Right hindlimb (tissue), 1 donor: ENCODE data around the gene EXOC2.
"Not testable (repeated sequence)": the region's sequence is repeated elsewhere in the genome, so short reads cannot be mapped to it uniquely, and the experiment has no call there.

Experiments used
- DNase-seq: peaks from one replicate; pipeline ENCODE4 v3.0.0-alpha.2; 2018

Gene EXOC2

DNA sequence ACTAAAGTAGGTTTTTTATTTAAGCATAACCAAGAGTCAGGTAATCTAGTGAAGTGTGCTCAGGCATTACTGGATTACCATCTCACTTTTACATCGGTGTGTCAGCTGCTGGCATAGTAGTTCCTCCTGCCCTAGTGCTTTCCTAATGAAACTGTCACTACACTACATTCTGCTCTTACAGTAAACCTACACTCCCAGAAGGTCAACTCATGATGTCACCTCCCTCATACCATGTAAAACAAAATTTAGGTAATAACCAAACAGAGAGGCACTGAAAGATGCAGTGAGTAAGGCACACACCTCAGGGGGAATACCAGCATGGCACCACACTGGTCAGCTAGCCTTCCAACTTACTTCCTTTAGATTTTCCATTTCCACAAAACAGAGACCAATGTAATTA, 59.3 kb downstream of the EXOC2 start:
- DNase-seq: no peak

DNA sequence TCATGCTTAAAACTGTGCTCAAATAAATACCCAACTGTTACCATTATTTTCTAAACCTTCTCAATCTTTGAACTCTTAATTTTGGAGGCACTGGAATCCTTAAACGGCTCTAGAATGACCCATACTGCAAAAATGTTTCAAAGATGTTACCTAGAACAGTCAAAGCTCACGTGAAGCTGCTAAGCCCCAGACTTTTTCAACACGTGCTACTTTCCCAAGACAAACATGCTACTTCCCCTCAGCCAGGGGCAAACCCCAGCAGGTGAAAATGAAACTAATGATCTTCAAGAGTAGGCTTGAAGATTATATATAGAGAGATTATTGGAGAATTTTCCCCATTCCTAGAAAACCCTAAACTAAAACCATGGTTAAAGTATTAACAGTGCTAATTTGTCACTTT, 64.2 kb downstream of the EXOC2 start:
- no peak for DNase-seq

DNA sequence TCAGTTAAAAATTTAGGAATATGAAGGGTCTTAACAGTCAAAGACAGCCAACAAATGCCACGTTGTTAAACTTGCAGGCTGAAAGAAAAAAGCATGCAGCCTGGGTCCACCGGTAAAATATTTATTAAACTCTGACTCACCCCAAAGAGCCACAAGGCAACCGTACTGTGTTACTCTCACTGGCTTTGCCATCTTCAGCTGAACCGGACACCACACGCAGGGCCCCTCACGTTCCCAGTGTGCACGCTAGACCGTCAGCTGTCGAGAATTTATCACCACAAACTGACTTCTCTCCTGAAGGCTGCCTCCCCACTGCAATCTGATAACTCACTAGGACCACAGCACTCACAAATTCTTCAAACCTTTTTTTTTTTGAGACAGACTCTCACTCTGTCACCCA, 66.7 kb downstream of the EXOC2 start:
- DNase-seq: peak; percentile 51

DNA sequence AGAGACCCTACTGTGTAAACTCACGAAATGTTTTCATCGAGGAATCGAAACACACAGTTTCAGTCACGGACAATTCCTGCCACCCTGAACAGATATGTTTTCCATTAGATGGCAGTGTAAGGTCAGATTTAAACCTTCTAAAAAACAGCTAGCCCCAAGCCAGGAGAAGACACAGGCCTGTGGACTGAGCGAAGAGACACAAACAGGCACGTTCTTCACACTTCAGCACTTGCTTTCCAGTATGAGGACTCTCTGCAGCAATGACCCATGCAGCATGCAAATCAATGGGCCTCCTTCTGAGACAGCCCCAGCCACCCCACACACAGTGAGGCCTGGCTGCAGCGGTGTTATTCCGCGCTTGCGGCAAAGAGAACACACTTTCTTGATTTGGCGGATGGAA, 68.0 kb downstream of the EXOC2 start:
- no peak for DNase-seq

DNA sequence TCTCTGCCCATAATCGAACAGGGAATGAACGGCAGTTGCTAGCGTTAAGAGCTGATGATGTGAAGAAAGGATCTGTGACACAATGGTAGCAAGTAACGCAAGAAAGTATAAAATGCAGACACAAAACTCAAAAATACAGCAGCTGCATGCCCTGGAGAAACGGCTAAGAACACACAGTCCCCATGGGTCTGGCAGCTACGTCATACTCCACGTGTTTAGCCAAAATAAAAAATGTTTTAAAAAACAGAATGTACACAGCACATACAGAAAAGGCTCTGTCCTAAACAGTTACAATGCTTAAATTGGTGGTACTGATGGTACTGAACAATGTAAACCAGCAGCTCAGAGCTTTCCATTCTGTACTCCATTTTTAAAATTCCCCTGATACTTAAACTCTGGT, 70.5 kb downstream of the EXOC2 start:
- no peak for DNase-seq

DNA sequence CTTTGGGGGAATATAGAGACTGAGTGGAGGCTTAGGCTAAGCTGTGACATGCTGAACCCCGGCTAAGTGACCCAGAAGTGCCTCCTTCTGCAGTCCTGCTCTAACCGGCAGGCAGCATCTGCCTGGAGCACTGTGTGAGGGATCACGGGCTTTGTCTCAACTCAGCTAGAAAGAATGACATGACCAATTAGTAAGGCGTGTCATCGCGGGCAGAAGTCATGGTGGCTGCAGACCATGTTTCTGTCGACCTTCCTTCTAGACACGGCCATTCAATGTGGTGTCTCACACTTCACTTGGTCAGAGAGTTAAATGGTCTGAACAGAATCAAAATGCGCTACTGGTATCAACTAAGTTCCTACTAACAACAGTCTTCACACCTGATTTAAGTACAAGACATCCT, 71.0 kb downstream of the EXOC2 start:
- DNase-seq: no peak

DNA sequence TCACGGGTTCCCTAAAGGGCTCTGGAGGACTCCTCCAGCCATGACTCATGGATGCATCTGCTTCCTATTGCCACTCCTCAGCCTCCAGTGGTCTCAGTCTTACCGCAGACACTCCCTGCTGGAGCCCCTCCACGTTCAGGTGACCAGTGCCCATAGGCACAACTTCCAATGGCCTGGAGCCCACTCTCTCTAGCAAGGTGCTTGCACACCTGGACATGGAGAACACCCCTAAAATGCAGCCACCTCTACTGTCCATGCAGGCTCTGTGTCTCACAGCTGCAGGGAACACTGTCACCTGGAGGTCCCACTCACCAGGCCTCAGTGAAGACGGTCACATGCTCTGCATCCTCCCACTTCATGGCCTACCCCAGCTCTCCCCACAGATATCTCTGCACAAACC, 72.0 kb downstream of the EXOC2 start:
- DNase-seq: no peak

DNA sequence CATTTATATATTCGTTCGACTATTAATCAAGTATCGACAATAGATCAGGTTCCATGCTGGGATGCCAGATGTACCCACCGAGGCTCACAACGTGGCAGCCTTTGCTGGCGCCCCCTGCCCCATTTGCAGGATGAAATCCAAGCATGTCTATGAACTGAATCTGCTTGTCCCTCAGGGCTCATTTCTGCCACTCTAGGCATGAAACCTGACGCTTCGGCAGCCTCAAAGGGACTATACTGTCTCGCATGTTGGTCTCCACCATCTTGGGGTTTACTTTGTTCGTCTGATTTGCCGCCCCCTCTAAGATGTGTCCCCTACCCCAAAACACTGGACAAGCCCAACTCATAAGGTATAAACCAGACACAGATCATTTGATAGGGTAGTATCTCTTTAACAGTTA, 72.8 kb downstream of the EXOC2 start:
- no peak for DNase-seq

DNA sequence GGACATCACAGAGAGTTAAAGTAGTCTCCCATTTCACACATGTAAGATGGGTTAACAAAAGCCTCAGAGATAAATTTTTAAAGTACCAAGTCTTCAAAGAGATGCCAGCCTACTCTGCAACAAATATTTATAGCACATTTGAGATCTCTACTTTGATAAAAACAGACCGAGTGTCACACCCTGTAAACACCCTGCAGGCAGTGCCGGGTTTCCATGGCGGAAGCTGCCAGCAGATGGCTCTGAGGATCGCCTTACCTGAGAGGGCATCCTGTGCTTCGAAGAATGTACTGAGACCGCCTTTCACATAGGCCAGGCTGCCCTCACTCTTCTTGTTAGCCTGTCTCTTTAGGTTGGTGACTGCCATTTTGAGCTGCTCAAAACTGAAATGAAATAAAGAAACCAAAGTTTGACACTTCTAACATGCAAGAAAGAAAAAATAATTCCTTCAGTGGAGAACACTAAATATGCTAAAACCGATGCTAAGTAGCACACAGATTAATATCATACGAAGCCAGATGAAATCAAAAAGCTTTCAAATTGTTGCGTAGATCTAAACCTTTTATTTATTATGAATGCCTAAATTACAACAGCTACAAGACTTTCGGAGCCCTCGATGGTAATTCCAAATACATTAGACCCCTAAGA, 75.4 kb downstream of the EXOC2 start:
- peak; percentile 25 for DNase-seq

DNA sequence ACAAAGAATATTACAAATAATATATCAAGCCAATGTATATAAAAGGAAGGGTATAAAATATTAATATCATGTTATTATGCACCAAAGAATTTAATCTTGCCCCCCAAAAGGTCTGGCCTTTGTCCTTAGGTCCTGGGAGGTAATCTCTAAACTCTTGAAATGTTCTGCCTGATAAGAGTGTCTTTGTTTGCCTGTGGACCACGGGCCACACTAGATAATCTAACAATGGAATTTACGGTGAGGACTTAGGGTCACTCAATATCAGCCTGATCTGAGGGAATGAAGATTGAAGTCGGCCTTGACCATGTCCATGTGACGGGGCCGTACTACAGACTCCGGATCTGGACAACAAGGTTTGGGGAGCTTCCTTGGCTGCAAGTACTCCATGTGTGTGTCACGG, 79.0 kb downstream of the EXOC2 start:
- DNase-seq: no peak

DNA sequence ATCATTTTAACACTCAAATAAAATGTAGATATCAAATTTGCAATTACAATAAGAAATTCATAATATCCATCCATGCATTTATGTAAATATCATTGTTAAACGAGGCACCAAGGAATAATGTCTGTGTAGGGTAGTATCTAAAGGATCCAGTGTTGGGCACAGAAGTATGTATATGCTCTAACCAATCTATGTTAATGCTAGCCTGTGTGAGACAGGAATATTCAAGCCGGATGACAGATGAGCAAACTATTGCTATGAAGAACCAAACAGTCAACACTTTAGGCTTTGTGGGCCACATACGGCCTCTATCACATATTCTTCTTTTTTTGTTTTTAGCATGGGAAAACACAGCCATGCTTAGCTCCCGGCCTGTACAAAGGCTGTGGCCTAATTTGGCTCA, 81.0 kb downstream of the EXOC2 start:
- DNase-seq: no peak

DNA sequence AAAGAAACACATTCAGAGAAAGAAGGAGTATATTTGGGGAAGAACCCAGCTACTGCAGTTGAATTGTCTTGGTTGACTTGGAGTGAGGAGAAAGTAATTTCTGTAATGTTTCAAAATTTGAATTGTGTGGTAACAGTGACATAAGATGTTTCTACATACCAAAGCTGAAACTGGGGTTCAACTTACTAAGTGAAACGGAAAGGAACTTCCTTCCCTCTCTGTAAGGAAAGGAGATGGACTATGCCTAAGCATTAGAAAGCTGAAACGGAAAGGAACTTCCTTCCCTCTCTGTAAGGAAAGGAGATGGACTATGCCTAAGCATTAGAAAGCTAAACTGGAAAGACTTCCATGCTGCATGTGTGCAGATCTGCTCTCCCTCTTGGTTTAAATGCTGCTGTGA, 82.1 kb downstream of the EXOC2 start:
- DNase-seq: no peak

DNA sequence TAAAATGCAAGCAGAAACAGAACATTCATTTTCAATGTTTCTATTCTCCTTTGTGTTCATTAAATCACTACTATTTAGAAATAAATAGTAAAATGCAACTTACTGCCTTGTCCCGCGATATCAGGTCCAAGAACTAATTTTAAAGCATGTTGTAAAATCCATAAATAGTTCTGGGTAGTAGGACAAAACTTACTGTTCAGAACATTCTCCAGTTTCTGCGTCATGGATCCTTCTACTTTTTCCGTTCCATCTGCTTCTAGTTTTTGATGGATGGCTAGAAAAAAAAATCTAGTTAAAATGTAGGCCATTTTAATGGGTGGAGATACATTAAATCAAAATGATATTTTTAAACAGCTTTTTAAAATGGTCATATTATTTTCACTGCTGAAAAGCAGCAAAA, 83.0 kb downstream of the EXOC2 start:
- DNase-seq: no peak

DNA sequence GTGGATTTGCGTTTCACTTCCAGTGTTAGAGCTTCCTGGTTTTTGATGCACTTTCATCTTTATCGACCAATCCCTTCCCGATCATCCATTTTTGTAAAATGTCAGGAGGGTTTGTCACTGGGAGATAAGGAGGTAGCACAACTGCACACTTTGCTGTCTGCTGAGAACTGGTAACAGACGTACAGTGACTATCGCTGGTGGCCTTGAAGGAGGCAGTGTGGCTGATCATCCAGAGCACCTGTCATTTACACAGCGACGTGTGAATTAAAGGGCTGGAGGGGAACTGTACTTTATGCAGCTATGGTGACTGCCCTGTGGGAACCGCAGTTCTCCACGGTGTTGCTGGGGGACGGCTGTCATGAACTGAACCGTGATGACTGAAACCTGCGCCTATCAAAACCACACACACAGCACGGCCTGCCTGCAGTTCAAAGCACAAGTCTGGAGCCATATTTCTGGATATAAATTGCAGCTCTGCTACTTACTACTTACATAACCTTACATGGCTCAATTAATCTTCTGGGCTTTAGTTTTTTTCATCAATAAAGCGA, 86.0 kb downstream of the EXOC2 start:
- no peak for DNase-seq

DNA sequence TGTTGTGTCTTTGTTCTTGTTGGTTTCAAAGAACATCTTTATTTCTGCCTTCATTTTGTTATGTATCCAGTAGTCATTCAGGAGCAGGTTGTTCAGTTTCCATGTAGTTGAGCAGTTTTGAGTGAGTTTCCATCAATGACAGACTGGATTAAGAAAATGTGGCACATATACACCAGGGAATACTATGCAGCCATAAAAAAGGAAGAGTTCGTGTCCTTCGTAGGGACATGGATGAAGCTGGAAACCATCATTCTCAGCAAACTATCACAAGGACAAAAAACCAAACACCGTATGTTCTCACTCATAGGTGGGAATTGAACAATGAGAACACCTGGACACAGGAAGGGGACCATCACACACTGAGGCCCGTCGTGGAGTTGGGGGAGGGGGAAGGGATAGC, 87.0 kb downstream of the EXOC2 start:
- not testable (repeated sequence) for DNase-seq

DNA sequence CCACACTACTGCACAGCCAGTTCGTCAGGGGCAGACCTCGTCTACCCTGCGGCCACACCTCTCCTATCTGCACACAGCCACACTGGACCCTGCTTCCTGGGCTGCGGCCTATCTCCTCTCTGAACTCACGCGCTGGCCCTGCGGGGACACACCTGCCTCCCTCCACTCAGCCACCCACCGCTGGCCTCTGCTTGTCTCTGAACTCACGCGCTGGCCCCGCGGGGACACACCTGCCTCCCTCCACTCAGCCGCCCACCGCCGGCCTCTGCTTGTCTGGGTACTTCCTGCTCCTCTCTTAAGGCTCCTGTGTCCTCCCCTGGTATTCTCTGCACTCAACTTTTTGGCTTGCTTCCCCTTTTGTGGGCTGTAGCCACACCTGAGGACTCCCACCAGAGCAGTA, 88.4 kb downstream of the EXOC2 start:
- no peak for DNase-seq

DNA sequence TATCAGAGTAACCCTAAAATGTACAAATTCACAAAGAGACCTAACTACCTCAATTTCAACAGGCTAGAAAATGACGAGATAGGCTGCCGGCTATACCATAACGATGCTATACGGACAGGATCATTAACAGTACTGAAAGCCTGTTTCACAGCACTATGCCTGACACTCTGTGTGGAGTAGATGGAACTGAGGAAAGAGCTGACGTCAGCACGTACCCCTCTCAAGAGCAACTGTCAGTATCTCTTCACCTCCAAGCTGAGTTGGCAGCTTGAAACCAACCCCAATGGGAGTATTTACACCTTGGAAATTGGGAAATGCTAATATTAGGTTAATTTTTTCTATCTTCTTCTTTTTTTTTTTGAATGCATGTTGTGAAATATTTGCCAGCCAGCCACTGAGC, 89.7 kb downstream of the EXOC2 start:
- no peak for DNase-seq

DNA sequence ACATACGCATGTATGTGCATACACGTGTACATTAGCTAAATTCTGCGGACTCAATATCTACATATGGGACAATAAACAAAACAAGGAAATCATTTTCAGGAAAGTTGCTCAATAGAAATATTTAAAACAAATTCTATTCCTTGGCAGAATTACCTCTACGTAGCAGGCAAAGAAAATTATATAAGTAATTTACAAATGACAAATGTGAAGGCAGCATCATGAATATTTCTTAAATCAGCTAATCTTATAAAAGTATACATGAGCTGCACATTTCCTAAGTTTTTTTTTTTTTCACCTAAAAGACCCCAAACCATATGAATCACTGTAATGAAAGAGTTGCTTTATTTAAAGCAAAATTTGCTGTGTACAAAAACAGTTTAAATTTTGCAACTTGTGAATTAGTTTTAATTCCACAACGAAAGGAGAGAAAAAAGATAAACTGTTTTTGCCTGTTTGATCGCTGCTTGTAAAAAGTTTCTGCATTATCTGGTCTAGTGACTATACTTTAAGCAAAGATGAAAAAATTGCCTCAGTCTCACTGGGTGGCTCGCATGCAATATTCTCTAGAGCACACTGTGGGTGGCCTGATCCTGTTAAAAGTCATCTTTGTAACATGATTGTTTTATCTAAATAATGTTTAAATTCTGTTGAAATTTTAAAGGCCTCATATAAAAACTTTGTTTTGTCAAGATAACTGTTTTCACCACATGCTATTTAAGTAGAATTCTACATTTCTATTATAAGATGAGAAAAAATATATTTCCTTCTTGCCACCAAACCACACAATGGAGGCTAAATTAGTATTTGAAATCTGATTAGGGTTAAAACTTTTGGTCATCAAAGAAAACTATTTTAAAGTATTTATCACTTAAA, 93.1 kb downstream of the EXOC2 start:
- DNase-seq: no peak

DNA sequence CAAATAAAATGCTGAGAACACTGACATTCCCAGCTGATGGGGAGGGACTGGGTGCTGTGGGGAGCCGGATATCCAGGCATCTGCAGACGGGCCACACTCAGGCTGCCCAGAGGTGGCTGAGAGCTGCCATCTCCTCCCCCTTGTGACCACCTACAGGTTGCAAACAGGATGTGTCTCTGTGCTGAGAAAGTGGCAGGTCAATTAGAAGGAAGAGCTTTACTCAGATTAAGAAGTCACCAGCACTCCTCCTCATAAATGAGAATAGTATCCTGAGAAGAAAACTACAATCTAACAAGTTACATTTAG, 99.1 kb downstream of the EXOC2 start:
- DNase-seq: no peak

DNA sequence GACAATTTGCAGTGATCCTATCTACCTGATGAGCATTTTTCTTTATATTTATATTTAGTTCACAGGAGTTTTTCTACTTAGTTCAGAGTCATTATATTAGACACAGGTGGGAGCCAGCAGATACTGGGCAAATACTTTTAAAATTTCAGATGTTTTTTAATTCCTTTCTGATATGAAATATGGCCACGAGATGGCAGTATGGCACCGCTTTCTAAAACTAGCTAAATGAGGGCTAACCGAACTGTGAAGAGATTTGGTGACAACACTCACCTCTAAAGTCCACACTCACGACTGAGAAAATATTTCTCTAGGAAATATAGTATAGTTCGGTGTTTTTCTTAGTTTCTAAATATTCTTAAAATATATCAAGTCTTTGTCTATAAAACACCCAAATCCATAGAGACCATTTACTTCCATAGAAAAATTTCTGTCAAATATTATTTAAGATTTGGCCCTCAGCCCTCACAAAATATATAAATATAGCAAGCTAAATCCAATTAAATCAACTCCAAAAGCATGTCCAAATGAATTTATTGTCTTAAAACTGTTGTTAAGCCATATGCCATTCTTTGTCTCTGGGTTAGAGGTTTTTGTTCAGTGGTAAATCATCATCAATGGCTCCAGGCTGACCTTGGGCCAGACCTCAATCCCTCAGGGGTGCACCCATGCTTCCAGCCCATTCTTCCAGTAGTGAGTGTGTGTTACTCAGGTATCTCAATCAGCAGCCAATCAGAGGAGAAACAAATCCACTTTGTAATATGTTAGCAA, 99.6 kb downstream of the EXOC2 start:
- DNase-seq: peak; percentile 44

DNA sequence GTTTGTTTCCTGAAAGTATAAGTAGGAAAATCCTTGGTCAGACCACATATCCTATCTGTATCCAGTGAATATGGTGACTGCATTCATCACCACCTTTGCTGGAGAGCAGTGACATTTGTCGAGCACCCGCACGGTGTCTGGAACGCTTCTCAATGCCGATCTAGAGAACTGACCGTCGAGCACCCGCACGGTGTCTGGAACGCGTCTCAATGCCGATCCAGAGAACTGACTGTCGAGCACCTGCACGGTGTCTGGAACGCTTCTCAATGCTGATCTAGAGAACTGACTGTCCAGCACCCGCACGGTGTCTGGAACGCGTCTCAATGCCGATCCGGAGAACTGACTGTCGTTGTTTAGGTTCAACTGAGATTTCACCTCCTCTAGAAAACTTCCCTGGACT, 103.8 kb downstream of the EXOC2 start:
- no peak for DNase-seq

DNA sequence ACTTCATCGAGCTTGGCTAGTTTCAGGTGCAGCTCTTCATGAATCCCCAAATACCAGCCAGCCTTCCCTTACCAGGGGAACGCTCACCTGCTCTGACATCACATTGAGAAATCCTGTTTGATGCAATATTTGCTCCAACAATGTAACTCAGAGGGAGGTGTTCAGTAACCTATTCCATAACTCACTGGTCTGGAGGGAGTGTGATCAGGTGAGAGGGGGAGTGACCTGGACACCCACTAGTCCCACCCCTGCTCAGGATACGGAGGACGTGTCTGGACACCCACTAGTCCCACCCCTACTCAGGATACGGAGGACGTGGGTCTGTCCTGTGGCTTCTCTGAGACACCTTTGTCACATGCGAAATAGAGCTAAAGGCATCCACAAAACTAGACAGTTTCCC, 106.4 kb downstream of the EXOC2 start:
- DNase-seq: no peak

DNA sequence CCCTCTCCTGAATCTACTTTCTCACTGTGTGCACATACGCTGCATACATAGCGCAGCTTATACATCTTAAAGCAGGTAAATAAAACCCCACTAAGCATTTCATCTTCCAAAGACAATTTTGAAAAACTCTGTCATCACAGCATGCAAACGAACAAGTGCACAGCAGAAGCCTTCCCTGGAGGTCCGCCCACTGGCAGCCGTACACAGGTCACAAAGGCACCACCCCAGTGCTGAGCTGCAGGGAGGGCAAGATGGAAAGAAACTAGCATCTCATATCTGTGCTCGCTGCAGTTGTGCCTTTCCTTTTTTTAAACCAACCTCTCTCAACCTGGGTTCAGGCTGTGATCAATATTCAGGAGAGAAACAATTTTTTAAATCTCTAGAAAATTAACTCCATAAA, 109.3 kb downstream of the EXOC2 start:
- DNase-seq: no peak

DNA sequence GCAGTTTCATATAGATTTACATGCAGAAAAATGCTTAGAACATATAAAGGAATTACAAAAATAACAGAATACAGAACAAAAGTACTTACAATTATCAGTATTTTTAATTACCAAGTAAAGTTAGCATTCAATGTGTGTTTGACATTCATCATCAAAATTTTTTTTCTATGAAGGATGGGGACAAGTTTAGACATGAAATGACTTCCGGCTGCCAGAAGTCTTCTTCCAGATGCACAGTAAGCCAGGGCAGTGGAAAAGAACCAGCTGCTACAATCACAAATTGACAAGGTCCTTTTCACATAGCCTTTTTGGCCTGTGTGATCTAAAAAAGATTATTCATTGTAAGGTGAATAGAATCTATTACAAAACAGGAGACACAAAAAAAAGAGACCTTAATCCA, 109.8 kb downstream of the EXOC2 start:
- DNase-seq: no peak
